HG03439 (cell line): ENCODE results near the gene TTC19.
"Not testable (repeated sequence)": the region's sequence is repeated elsewhere in the genome, so short reads cannot be mapped to it uniquely, and the experiment has no call there.

Experiments
- ATAC-seq: cut with Tn5 transposase; IDR thresholded peaks from one replicate; pipeline ENCODE4 v1.9.1; 2021; ENCODE audit warnings: mild to moderate bottlenecking, moderate library complexity; ENCODE audit not compliant: unreplicated experiment

The TTC19 gene

DNA sequence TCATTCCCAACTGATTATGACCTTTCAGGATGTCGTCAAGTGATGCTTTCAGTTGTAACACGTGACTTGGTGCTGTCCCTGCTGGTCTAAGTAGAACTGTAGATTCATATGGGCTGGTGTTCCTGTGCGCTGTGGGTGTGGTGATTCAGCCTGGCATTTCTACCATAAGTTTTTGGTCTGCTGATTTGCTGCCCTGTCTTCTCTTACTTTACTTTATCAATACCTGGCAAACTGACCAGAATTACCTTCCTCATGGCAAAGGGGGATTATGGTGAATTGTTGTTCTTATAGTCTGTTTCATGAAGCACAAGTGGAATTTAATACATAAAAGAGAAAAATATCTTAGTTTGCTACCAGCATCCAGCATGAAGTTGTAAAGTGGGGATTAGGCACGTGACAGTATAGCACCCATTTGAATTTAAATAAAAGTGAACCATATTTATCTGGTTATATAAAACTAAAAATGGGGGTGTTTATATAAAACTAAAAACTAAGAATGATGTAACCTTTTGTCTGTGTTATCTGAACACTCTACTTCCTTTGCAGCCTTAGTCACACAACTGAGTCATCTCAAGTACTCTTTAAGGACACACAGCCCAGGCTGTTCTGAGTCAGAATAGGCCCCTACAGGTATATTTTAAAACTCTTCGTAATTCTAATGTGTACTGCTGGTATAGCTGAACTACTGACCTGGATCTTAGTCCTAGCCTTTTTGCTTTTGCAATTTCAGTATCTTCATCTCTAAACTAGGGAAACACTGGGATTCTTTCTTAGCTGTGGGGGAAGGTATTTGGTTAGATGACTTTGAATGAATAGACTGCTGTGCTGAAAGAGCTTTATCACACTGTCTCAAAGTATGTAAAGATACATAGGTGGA lies 28.3 kb downstream of the TTC19 start:
- no peak for ATAC-seq

DNA sequence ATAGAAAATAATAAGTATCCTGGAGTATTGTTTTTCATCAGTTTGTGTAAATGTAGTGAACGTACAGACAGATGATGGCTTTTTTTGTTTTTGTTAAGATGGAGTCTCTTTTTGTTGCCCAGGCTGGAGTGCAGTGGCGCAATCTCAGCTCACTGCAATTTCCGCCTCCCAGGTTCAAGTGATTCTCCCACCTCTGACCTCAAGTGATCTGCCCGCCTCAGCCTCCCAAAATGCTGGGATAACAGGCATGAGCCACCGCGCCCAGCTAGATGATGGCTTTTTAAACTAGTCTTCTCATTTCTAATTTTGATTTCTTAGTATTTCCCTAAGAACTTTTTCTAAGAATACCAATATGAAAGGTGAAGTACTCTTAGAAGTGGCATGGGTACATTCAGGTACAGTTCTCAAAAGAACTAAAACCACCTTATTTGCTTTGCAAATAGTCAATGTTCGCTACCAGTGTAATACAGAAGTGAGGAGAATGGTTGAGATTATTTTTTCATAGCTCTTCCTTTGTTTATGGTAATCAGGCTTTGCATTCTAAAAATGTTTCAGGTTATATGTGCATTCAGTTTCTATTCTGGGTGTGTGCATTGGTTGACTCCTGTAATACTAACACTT lies 34.2 kb downstream of the TTC19 start:
- no peak for ATAC-seq

DNA sequence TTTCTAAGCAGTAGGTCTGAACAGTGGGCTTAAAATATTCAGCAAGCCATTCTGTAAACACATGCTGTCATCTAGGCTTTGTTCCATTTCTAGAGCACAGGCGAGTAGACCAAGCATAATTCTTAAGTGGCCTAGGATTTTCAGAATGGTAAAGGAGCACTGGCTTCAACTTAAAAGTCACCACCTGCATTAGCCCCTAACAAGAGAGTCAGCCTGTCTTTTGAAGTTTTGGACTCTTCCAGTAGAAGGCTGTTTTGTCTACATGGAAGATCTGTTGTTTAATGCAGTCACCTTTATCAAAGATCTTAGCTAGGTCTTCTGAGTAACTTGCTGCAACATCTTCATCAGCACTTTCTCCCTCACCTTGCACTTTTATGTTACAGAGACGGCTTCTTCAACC lies 36.6 kb downstream of the TTC19 start:
- no peak for ATAC-seq

DNA sequence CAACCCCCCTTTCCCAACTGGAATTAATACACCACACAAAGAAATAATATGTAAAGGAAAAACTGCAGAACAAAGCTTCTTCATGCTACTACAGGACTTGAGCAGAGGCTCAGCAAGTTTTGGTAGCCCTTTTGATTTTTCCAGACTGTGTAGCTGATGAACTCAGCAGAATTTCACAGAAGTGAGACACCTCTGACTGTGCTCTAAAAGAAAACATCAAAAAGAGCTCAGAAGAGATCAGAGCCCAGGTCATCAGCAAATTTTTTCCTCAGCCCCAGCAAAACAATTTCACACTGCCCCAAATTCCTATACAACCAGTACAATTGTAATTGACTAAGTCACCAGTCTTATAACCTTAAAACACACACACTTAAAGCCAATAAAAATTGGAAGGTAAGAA lies 38.0 kb downstream of the TTC19 start:
- no peak for ATAC-seq

DNA sequence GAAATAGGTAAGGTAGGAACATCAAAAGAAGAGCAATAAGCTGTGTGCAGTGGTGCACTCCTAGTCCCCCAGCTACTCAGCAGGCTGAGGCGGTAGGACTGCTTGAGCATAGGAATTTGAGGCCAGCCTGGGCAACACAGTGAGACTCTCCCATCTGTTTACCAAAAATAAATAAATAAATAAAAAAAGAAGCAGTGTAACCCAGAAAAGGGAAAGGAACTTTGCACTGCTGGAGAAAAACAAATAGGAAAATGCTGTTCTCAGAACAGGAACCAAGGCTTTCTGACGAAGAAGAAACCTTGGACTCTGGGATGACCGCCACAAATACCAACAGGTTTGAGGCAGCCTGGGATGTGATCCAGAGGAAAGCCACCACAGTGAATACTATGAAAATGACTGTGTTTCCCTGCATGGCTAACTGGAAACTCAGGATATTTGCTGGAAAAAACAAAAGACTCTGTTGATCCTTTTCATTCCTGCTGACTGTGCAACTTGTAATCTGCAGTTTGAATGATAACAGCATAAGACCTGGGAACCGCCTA lies 41.2 kb downstream of the TTC19 start:
- no peak for ATAC-seq

DNA sequence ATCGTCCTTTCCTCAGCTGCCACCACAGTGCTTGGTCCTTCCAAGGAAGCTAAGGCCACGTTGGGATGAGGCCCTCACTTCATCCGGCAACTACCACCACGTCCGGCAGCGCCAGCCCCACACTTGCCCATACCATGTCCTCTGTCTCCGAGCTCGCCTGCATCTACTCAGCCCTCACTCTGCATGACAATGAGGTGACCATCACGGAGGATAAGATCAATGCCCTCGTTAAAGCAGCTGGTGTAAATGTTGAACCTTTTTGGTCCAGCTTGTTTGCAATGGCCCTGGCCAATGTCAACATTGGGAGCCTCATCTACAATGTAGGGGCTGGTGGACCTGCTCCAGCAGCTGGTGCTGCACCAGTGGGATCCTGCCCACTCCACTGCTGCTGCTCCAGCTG lies 44.9 kb downstream of the TTC19 start:
- ATAC-seq, result no peak

DNA sequence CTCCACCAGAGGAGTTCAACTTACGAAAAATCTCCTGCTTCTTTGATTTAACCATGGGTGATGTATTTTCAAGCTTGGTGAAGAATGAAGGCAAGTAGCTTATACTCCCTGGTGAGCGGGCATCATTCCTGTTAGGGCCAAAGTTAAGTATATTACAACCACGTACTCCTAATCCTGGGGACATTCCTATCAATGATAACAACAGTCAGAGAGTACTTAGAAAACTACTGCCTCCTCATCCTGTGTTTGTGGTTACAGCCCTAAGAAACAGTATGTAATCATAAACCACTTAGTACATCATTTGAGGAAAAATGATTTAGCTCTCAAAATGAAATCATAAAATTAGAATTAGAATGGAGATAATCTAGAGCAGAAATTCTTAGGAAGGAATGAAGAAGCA lies 47.3 kb downstream of the TTC19 start:
- no peak for ATAC-seq

DNA sequence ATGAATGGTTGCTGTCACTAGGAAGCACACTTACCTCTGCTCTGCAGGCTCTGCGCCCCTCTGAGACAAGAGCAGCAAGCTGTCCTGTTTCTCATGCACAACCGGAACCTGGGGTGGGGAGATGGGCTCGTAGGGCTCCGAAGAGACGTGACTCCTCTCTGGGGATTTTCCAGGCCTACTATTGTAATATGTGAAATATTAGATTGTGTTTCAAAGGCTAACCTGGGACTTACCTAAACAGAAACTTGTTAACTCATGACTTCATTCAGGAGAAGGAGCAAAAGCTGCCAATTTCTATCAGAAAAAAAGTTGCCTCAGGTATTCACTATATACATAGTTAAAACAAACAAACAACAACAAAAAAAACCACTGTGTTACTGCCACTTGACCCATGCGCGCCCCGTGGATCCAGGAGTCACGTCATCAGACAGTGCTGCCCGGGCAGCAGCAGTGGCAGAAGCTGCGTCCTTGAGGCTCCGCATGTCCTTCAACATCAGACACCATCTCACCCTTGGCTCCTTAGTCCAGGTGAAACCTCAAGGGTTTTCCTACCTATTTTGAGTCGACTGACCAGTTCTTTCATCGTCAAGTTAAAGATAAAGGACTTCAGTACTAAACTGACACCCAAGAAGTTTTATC lies 49.3 kb downstream of the TTC19 start:
- no peak for ATAC-seq

DNA sequence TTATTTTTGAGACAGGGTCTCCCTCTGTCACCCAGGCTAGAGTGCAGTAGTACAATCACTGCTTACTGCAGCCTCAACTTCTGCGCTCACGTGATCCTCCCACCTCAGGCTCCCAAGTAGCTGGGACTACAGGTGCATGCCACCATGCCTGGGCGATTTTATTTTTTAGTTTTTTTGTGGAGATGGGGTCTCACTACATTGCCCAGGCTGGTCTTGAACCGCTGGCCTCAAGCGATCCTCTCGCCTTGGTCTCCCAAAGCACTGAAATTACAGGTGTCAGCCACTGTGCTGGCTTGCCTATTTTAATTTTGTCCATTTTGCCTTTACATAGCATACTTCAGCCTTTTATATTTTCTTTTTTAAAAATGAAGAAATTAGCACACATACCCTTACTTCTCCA lies 51.2 kb downstream of the TTC19 start:
- no peak for ATAC-seq

DNA sequence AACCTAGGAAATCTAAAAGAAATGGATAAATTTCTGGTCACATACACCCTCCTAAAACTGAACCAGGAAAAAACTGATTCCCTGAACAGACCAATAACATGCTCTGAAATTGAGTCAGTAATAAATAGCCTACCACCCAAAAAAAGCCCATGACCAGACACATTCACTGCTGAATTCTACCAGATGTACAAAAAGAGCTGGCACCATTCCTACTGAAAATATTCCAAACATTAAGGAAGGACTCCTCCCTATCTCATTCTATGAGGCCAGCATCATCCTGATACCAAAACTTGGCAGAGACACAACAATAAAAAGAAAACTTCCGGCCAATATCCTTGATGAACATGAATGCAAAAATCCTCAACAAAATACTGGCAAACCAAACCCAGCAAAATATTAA lies 52.9 kb downstream of the TTC19 start:
- no peak for ATAC-seq

DNA sequence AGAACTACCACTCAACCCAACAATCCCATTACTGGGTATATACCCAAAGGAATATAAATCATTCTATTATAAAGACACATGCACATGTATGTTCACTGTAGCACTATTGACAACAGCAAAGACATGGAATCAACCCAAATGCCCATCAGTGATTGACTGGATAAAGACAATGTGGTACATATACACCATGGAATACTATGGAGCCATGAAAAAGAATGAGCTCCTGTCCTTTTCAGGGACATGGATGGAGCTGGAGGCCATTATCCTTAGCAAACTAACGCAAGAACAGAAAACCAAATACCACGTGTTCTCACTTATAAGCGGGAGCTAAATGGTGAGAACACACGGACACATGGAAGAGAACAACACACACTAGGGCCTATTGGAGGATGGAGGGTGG lies 55.5 kb downstream of the TTC19 start:
- ATAC-seq, result not testable (repeated sequence)

DNA sequence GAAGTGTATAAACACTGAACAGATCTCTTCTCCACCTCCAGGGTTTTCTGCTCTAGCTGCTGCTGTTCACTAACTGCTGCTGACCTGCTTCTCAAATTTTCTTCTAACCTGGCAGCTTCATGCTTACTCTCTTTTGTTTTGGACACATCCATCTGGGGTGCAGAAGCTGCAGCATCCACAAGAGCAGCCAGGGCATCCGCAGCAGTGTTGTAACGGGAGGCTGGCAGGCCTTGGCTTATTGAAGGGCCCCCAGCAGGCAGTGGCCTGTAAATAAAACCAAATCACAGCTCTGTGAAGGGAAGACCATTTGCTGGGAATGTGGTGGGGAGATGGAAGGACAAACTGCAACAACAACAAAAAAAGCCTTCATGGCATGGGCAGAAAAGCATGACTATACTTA lies 62.0 kb downstream of the TTC19 start:
- no peak for ATAC-seq

DNA sequence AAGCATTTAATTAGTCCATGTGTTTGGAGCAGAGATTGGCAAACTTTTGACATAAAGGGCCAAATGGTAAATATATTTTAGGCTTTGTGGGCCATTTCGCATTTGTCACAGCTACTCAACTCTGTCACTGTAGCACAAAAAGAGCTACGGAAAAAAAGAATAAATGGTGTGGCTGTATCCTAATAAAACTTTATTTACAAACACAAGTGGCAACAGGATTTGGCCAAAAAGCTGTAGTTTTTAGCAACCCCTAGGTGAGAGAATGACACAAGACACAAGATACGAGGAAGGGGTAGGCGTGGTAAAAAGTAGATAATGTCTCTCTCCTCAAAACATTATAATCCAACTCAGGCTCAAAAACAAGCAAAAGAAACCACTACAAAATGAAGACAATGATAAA lies 66.5 kb downstream of the TTC19 start:
- no peak for ATAC-seq

DNA sequence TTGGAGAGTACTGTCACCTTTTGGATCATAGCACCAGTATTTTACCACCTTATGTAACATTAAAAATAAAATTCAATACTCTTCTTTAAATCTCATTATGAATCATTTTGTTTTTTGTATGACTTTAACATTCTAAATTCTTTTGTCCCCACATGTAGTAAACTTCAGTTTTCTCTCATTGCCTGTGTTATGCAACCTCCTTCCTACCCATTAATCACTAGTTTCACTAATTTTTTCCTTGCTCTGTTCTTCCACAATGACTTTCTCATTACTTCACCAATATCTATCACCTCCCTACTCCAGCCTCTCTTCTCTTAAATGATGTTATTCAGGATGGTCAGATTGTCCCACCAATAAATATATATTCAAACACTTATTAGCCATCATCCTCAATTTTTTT lies 68.7 kb downstream of the TTC19 start:
- ATAC-seq, result no peak

DNA sequence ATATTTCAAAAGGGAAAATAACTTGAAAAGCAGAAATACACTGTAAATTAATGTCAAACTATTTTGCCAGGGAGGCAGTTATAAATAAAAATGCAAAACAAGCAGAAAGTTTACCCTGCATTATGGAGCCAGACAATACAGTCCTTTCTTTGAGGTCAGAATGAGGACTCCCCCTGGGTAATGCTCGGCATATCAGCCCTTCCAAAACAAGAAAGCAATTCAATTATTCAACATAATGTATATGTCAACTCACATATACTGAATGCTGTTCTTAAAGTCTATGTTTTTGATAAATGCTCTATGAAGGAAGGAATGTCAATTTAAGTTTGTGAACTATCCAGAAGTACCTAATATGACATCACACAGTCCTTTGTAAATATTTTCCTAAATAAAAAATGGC lies 72.4 kb downstream of the TTC19 start:
- no peak for ATAC-seq

DNA sequence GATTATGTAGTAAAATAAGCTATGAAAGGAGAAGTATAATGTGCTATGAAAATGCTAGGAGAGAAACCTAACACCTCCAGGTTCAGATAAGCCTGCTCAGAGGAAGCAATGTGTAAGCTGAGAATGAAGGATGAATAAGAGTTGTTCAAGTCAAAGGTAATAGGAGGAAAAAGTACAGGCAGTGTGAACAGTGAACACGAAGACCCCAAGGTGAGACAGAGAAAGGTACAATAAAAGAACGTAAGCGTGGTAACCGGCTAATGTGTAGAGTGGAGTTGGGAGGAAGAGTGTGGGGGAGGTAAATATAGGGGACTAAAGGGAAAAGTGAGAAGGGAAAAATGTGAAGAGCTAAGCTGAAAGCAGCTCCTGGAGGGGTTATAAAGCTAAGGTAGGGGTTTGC lies 74.2 kb downstream of the TTC19 start:
- no peak for ATAC-seq

DNA sequence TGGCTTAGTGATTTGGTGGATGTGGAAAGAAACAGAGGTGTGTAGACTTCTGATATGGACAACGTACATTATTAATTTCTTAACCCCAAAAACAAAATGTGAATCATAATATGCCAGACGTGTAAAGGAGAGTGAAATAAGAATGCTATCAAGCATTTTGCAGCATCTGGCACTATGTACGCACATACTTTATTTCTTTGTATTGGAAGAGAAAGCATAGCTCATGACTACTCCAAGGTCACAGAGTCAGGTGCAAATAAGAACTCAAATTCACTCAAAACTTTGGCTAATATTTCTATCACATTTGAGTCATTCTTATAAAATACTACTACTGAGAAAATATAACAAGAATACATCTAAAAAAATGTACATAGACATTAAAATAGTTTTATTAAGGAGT lies 74.8 kb downstream of the TTC19 start:
- ATAC-seq, result no peak

DNA sequence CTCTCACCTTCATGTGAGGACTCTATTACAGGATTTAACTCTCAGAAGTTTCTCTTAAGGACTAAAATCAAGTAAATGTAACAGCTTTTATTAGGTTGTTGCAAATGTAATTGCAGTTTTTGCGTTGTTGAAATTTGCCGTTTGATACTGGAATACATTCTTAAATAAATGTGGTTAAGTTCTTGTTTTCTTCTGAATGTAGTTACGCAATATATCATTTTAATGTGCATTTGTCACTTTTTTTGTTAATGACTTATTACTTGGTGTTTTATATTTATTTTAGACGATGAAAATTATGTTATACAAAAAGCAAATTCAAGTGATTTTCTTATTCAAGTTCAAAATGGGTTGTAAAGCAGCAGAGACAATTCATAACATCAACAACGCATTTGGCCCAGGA lies 76.3 kb downstream of the TTC19 start:
- no peak for ATAC-seq
